NCI-H128 (cell line): ENCODE data around the gene GDAP1L1.

Experiments used
- DNase-seq: peaks from one replicate; lab custom pipeline; 2025; ENCODE audit not compliant: unreplicated experiment; lab: John Stamatoyannopoulos, UW

GDAP1L1 gene

DNA sequence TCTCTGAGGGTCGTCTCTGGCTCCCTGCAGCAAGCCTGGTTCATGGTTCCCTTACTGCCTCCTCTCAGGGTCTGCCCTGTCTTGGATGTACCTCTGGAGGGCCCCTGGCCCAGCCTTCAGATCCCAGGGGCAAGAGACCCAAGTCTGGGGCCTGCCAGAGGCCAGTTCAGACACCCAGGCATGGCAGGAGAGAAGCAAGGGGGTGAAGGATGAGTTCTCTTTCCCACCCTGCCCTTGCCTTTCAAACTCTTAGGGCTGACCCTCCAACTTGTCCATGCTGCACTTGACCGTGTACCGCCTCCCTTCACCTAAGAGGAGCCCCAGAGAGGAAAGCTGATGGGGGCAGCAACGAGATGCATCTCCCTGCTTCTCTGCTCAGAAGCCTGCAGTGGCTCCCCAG is 4.2 kb downstream of the GDAP1L1 start:
- no peak for DNase-seq

DNA sequence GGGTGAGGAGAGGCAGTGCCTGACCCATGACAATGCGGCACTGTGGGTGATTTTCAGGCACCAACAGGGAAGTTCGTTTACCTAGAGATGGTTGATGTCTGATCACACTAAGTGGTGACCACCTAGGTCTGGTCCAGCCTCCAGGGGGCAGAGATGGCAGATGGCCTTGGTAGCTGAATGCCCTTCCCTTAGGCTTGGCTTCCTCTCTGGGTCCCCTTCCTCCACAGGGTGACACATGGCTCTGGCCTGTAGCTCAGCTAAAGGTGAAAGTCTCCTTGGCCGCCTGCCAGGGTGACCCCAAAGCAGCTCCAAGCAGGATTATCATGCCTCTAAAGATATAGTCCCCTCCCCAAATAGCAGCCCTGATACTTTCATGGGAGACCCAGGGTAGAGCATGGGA is 6.4 kb downstream of the GDAP1L1 start:
- no peak for DNase-seq

DNA sequence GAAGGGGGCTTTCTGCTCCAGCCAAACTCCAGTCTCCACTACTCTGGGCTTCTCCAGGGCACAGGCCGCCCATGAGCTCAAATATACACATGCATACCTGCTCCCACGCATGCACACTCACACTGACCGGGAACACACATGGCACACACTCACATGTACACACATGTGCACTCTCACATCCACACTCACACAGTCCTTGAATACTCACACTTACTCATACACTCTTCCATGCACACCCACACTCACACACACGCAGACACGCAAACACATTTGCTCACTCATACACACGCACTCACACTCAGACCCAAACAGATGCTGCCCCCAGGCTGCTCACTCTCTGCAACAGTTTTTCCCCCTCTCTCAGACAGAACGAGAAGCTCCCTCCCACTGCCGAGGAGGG is 7.0 kb downstream of the GDAP1L1 start:
- no peak for DNase-seq

DNA sequence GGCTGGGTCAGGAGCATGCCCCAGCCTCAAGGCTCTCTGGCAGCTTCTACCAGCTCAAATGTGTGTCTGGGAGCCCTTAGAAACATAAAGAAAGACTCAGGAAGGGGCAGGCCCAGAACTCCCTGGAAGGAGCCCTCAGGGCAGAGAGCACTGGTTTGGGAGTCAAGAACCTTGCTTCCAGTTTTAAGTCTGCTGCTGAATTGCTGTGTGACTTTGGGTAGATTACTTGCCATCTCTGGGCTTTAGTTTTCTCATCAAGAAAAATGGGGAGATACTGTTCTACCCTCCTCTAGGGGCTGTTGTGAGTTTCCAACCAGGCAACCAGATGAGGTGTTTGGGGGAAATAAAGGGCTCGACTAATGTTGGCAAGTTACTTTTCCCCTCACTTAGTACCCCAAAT is 8.8 kb downstream of the GDAP1L1 start:
- DNase-seq: no peak

DNA sequence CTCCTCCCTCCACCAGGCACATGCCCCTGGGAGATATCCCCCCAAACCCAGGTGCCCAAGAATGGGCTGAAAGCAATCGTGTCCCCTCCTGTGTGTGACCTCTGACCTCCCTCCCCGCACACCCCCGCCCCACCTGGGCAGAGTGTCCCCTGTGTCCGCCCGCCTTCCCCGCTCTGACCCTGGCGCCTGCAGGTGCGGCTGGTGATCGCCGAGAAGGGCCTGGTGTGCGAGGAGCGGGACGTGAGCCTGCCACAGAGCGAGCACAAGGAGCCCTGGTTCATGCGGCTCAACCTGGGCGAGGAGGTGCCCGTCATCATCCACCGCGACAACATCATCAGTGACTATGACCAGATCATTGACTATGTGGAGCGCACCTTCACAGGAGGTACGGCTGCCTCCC is 9.9 kb downstream of the GDAP1L1 start:
- no peak for DNase-seq

DNA sequence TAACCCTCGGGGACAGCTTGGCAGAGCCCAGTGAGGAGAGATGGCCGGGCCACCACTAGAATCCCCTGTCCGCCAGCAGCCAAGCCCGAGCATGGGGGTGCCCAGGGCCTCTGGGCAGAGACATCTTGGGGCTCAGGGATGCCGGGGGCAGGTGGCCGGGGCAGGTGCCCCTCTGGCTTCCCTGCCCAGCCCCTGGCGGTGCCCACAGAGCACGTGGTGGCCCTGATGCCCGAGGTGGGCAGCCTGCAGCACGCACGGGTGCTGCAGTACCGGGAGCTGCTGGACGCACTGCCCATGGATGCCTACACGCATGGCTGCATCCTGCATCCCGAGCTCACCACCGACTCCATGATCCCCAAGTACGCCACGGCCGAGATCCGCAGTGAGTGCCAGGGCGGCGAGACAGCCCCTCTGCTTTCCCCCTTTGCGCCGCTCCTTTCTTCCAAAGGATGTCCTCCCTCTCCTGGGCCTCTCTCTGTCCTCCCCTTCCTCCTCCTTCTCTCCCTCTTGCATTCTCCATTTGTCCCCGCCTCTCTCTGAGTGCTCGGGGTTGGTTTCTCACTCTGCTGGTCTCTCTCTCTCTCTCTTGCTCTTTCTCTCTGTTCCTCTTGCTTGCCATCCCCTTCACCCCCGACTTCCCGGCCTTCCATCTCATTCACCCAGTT is 11.2 kb downstream of the GDAP1L1 start:
- no peak for DNase-seq

DNA sequence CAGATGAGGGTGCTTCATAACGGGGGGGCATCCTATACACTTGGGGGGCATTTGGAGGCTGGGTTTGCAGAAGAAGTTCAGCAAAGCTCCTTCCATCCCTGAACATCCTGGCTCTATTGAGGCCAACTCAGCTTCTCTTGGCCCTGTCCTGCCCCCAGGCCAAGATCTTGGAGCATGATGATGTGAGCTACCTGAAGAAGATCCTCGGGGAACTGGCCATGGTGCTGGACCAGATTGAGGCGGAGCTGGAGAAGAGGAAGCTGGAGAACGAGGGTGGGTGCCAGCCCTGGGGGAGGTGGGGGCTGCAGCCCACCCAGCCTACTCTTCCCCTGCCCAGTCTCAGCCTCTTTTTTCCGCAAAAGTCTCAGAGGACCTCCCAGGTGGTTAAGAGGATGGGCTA is 17.2 kb downstream of the GDAP1L1 start:
- DNase-seq: no peak

DNA sequence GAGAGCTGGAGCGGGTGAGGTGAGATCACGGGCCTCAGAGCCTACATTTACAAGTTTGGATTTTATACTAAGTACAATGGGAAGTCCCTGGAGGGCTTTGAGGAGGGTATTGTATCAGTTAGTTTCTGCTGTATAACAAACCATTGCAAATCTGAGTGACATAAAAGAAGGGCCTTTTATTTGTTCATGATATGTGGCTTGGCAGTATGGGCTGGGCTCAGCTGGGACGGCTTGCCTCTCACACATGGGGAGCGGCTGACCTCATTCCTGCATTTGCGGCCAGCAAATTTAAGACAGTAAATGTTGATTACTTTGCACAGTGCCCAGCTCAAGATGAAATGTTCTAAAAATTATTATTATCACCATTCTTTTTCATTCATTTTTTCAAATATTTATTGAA is 21.7 kb downstream of the GDAP1L1 start:
- no peak for DNase-seq

DNA sequence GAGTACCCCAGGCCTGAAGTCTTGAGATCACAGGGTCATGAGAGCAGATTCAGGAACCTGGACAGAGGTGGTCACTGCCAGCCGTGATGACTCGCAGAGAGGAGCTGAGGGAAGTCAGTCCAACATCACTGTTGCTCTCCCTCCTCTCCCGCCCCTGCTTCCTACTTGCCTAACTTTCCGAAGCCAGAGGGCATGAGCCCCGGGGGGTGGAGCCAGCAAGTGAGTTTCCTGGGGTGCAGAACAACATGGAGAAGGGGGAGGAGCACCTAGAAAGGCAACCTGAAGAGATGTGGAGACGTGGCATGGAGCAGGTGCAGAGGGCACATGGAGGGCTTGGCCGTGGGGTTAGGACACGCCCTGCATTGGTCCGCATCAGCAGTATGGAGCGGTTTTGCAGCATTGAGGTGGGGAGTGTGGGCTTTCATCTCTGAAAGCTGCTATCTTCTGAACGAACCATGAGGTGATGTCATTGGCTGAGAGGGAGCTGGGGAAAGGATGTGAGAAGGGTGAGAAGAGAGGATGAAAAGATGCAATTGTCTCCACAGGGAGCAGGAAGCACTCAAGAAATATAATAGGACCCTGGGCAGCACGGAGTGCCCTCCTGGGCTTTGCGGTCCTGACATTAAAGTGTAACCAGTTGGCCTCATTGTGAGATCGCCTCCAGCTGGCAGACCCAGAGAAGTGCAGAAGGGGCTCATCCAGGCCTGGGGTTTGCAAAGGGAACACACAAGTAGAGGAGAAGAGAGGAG is 25.0 kb downstream of the GDAP1L1 start:
- no peak for DNase-seq

DNA sequence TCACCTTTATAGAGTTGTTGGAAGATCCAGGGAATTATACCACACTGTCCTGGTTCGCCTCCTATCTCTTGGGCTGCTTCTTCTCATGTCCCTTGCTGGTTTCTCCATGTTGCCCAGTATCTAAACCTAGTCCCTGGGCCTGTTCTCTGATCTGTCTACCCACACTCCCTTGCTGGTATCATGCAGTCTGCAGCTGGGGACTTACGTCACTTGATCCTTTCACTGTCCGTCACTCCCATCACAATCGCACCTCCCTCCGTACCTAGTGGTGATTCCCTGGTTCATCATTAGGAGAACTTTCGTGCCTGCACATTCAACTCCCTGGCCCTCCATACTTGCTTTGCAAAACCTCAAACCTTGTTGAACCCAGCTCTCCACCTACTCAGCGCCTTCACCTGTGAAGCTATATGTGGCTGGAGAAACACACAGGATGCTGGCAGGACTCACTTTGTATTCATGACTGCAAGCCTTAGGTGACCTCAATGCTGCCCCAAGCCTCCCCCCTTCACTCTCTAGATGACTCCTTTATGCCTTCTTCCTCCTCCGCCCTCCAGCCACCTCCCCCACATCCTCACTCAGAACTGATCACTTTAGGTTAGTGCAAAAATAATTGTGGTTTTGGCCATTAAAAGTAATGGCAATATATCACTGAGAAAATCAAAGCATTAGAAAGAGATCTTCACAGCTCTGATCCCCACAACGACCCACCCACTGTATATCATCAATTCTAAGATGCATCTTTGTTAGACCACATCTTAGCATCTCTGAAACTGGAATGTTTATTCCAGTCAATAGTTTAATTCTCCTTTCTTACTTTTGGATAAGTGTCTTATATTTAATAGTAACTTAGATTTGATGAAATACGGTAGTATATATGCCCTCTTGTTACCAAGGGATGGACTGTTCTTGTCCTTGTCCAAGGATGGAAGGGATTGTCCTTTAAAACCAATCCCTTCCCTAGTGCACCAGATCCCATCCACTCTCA is 26.4 kb downstream of the GDAP1L1 start:
- no peak for DNase-seq

DNA sequence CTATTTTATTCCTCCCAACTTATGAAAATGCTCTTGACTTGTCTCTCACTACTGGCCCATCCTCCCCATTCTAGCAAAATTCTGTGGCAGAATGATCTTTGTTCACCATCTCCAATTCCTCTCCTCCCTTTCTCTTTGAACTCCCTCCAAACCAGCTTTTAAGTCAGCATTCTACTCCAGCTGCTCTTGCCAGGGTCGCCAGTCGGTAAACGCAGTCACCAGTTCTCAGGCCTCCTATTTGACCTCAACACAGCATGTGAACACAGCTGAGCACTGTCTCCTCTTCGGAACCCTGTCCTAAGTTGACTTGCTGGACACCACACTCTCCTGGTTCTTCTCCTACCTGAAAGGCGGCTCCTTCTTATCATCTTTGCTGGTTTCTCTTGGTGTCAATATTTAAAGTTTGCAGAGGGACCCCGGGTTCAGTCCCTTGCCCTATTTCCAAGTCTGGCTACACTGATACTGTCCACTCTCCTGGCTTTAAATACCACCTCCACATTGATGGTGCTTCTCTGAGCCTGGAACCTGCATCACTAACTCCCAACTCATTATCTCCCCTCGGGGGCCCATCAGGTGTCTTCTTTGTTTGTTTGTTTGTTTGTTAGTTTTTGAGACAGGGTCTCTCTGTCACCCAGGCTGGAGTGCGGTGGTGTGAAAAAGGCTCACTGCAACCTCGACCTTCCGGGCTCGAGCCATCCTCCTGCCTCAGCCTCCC is 27.4 kb downstream of the GDAP1L1 start:
- no peak for DNase-seq

DNA sequence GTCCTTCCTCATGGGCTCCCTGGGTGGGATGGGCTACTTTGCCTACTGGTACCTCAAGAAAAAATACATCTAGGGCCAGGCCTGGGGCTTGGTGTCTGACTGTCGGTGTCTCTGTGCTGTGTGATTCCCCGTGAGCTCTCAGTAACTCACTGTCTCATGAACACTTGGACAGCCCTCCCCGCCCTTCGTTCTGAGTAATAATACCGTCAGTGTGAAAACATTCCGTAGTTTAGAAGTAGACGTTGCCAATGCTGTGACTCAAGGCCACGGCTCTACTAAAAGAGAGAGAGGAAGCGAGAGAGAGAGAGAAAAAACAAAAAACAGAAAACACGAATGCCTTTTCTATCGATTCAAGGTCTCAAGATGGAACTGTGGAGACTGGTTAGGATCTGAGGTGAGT is 32.1 kb downstream of the GDAP1L1 start:
- no peak for DNase-seq

DNA sequence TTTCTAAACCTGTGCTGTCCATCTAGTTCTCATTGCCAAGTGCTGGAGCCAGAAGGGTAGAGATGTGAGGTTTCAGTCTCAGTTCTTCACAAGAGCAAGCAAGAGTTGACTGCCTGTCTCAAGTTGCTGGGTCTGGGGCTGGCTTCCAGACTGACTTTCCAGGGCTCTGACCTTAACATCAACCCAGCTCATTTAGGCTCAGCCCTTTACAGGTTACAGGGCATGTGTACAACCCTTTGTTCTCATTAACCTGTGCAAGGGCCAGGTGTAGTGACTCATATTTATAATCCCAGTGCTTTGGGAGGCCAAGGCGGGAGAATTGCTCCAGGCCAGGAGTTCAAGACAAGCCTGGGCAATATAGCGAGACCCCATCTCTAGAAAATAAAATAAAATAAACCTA is 33.3 kb downstream of the GDAP1L1 start:
- DNase-seq: no peak

DNA sequence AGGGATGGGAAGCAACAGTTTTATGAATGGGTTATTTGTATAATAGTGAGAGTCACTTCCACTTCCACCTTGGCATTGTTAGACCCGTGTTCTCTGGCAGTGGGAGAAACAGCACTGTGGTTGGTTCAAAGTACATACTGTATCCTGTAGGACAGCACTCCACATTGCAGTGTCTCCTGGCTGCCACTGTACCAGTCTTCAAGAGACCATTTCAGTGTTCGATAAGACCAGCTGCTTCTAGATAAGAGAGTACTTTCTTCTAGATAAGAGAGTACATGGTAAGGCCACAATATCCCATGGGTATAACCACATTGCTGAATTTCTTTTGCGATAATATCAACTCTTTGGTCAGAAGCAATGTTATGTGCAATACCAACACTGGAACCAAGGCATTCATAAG is 35.1 kb downstream of the GDAP1L1 start:
- DNase-seq: no peak

DNA sequence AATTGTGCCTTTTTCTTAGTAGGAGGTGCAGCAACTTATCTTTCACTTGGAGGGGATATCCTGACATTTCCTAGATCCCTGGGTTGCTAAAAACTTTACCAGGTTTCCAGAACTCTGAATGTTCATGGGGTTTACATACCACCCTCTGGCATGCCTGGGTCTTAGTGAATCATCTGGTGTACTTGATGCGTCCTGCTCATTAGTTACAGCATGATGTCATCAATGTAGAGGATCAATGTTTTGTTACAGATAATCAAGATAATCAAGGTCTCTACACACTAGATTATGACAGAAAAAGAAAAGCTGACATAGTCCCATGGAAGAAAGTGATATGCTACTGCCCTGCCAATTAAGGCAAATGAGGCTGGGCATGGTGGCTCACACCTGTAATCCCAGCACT is 36.9 kb downstream of the GDAP1L1 start:
- DNase-seq: no peak

DNA sequence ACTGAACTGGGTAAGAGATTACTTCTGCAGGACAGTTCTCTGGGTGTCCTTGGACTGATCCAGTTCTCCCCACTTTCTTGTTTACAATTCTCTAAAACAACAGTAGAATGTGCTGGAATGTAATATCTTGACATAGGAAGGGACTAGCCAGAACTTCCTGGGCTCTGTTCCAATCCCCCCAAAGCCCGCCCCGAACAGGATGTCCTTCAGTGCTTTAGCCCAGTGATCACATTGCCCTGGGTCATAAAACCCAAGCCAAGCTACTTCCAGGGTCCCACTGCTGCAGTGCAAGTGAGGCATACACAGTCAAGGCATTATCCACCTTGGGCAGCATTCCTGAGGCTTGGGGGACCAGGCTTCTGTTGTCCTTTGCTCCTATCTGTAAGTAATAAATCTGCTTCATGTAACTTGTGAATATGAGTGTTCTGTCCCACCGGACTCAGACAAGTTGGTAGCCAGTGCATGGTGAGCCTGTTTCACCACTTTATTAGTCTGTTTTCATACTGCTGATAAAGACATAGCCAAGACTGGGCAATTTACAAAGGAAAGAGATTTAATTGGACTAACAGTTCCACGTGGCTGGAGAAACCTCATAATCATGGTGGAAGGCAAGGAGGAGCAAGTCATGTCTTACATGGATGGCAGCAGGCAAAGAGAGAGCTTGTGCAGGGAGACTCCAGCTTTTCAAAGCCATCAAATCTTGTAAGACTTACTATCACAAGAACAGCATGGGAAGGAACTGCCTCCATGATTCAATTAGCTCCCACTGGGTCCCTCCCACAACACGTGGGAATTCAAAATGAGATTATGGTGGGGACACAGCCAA is 40.4 kb downstream of the GDAP1L1 start:
- DNase-seq: no peak

DNA sequence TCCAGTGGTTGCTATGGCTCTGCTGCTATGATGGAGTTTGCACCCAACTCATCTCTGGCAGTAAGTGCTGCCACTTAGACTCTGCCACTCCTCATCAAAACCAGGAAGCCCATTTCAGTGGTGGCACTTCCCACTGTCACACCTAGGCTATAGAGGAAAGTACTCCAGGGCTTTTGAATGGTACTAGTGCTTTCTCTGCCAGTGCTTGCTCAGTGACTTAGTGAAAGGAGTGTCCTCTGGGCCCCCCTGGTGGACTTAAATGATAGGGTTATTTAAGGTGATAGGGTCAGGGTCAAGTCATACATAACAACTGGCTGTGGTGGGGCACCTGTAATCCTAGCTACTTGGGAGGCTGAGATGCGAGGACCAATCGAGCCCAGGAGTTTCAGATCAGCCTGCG is 41.1 kb downstream of the GDAP1L1 start:
- no peak for DNase-seq

DNA sequence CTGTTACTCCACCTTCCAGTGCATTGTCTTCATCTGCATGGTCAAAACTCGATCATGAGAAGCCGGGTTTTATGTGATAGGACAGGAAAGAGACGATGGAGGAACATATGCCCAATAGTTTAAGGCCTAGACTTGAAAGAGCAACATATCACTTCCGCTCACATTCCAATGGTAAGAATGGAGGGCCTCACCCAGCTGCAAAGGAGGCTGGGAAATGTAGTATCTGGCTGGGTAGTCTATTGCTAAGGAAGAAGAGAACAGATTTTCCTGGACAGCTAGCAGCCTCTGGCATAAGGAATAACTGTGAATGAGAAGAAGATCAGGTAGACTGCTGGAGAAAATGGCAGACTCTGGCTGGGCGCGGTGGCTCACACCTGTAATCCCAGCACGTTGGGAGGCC is 44.6 kb downstream of the GDAP1L1 start:
- no peak for DNase-seq

DNA sequence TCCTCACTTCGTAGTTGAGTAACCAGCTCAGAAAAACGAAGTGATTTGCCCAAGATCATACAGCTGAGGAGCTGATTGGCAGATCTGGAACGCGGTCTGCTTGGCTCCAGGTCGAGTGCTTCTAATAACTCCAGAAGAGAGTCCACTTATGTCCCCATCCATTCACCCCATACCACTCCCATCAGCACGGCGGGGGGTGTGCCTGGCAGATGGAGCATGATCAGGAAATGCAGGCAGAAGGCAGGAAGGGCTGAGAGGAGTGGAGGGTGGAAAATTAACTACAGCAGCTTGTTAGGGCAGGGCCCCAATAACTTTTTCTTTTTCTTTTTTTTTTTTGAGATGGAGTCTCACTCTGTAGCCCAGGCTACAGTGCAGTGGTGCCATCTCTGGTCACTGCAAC is 48.9 kb downstream of the GDAP1L1 start:
- DNase-seq: peak; percentile 73

DNA sequence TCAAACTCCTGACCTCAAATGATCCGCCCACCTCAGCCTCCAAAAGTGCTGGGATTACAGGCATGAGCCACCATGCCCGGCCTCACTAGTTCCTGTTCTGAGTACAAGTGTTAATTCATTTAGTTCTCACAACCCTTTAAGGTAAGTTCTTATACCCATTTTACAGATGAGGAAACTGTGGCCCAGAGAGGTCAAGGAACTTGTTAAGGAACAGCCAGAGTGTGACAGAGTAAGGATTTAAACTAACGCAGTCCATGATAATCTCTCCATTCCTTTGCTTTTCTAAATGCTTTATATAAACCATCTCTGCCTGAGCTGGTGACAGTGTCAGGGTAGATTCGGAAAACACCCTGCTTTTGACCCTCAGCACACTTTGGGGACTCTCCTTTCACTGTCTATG is 50.6 kb downstream of the GDAP1L1 start:
- no peak for DNase-seq
